Hepatocyte (in vitro differentiated cells): ENCODE data around the gene ZNF326. TPM values are rescaled to one million over a fixed set of nuclear protein-coding genes. Genes with fewer than 3 reads are reported as not detected.

Experiments used
- DNase-seq: peaks from one replicate; pipeline ENCODE4 v3.0.0-alpha.2; 2016; ENCODE audit warnings: low spot score
- H2AFZ ChIP-seq: fragments of 200-600 bp; sonication (generic); 2 replicates; pipeline ENCODE4 v1.6.0; 2016; ENCODE audit warnings: antibody characterized with exemption, mild to moderate bottlenecking
- H3K27ac ChIP-seq: fragments of 200-600 bp; sonication (generic); 2 replicates; pipeline ENCODE4 v1.5.1; 2016; ENCODE audit warnings: mild to moderate bottlenecking
- H3K27me3 ChIP-seq: fragments of 200-600 bp; sonication (generic); 2 replicates; pipeline ENCODE4 v1.6.1; 2016
- H3K36me3 ChIP-seq: fragments of 200-600 bp; sonication (generic); replicated peaks from 2 replicates; pipeline ENCODE4 v1.5.1; 2016; ENCODE audit warnings: low read depth; ENCODE audit not compliant: insufficient read depth
- H3K4me1 ChIP-seq: fragments of 200-600 bp; sonication (generic); 2 replicates; pipeline ENCODE4 v1.5.1; 2016; ENCODE audit warnings: mild to moderate bottlenecking, moderate library complexity; ENCODE audit not compliant: insufficient read depth
- H3K4me2 ChIP-seq: fragments of 200-600 bp; sonication (generic); 2 replicates; pipeline ENCODE4 v1.6.0; 2016
- H3K4me3 ChIP-seq: fragments of 200-600 bp; sonication (generic); 2 replicates; pipeline ENCODE4 v1.5.1; 2016; ENCODE audit warnings: mild to moderate bottlenecking
- H3K79me2 ChIP-seq: fragments of 200-600 bp; sonication (generic); 2 replicates; pipeline ENCODE4 v1.6.0; 2017; ENCODE audit warnings: mild to moderate bottlenecking
- H3K9me2 ChIP-seq: fragments of 200-600 bp; sonication (generic); replicated peaks from 2 replicates; pipeline ENCODE4 v1.6.0; 2017; ENCODE audit warnings: mild to moderate bottlenecking; ENCODE audit not compliant: insufficient read depth
- H3K9me3 ChIP-seq: fragments of 200-600 bp; sonication (generic); 2 replicates; pipeline ENCODE4 v1.5.1; 2016; ENCODE audit warnings: low read depth, mild to moderate bottlenecking
- H4K20me1 ChIP-seq: fragments of 200-600 bp; sonication (generic); 2 replicates; pipeline ENCODE4 v1.6.0; 2016; ENCODE audit warnings: mild to moderate bottlenecking; ENCODE audit not compliant: insufficient read depth, poor library complexity, severe bottlenecking
- EZH2 ChIP-seq: fragments of 200-600 bp; sonication (generic); IDR thresholded peaks from 2 replicates; pipeline ENCODE4 v1.6.1; 2016; ENCODE audit warnings: antibody characterized with exemption, mild to moderate bottlenecking, borderline replicate concordance
- EZH2phosphoT487 ChIP-seq: fragments of 200-600 bp; sonication (generic); IDR thresholded peaks from one replicate; pipeline ENCODE4 v1.6.1; 2018; ENCODE audit warnings: antibody characterized with exemption, mild to moderate bottlenecking, low read depth, moderate library complexity; ENCODE audit not compliant: unreplicated experiment, severe bottlenecking
- WGBS: methylation state at CpG from one replicate; pipeline ENCODE4 v1.1.6; 2016; ENCODE audit warnings: low lambda C conversion rate; ENCODE audit errors: missing lambda C conversion rate; 5-methylcytosine and 5-hydroxymethylcytosine counted together
- polyA plus RNA-seq: library from polyadenylated mRNA; unstranded; fragments of >200 nt; fragmentation: Nextera tagmentation; extraction: Ambion mirVana; gene quantifications from 2 replicates; pipeline ENCODE4 v1.2.1, GENCODE V29; 2016
- total RNA-seq: library from RNA; depleted of rRNA; stranded (reverse); fragments of >200 nt; gene quantifications from 2 replicates; pipeline ENCODE4 v1.2.3, GENCODE V29; 2014
- TF ChIP-seq, protein P1 (sequence below): fragments of 200-600 bp; sonication (generic); IDR thresholded peaks from 2 replicates; pipeline ENCODE4 v1.5.1; 2016; ENCODE audit warnings: antibody characterized with exemption, mild to moderate bottlenecking; ENCODE audit not compliant: poor library complexity

ZNF326 gene
- total and polyA plus RNA-seq, 2 experiments from 2014 or later: 16.1 to 25.7 TPM

DNA sequence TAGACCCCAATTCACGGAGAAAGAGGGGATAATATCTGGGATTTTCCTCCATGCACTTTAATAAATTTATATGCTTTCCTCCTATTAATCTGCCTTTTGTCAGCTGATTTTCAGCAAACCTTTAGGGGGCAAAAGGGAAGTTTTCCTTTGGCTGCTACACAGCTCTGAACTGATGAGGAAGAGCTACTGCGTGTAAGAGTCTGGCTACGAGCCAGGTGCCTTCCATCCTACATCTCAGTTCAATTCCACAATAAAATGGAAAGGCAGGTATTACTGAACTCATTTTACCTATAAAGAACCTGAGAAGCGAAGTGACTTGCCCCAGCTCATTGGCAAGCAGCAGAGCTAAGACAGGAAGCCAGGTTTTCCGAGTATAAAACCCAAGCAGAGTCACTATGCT is 28.3 kb upstream of the ZNF326 start:
- no peak for TF ChIP-seq EZH2
- TF ChIP-seq EZH2phosphoT487: no peak
- TF ChIP-seq, protein P1, sequence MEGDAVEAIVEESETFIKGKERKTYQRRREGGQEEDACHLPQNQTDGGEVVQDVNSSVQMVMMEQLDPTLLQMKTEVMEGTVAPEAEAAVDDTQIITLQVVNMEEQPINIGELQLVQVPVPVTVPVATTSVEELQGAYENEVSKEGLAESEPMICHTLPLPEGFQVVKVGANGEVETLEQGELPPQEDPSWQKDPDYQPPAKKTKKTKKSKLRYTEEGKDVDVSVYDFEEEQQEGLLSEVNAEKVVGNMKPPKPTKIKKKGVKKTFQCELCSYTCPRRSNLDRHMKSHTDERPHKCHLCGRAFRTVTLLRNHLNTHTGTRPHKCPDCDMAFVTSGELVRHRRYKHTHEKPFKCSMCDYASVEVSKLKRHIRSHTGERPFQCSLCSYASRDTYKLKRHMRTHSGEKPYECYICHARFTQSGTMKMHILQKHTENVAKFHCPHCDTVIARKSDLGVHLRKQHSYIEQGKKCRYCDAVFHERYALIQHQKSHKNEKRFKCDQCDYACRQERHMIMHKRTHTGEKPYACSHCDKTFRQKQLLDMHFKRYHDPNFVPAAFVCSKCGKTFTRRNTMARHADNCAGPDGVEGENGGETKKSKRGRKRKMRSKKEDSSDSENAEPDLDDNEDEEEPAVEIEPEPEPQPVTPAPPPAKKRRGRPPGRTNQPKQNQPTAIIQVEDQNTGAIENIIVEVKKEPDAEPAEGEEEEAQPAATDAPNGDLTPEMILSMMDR: no peak
- no peaks in the 10 kb centered on the region for H3K36me3 ChIP-seq
- no peaks in the 10 kb centered on the region for H3K4me1 ChIP-seq
- no peaks in the 10 kb centered on the region for H3K9me3 ChIP-seq
- no peaks in the 10 kb centered on the region for H3K79me2 ChIP-seq
- no peak for DNase-seq
- no peak overlapping the region for H3K4me3 ChIP-seq
- H3K4me2 ChIP-seq: no peak overlapping the region
- WGBS: 83% methylated on average over 5 of the region's 5 CpGs
- H3K9me2 ChIP-seq: no peaks in the 10 kb centered on the region
- H3K27me3 ChIP-seq: no peaks in the 10 kb centered on the region
- H4K20me1 ChIP-seq: no peaks in the 10 kb centered on the region
- no peak overlapping the region for H2AFZ ChIP-seq
- no peak overlapping the region for H3K27ac ChIP-seq

DNA sequence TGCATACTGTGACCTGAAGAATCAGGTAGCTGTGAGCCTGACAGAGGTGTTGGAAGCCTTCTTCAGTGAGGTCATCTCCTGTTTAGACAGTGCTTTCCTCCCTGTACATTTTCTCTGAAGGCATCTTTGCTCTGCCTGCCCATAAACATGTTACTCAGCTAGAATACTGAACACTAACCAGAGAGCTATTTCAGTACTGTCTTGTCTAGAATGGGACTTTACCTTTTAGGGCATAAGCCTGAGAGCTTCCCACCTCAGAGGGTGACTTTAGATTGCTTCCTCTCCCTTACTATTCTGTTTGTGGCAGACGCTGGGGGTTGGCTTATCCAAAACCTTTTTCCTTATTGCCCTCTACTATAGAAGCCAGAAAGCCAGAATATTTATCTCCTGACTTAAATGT is 23.3 kb upstream of the ZNF326 start:
- no peak overlapping the region for H2AFZ ChIP-seq
- H3K27me3 ChIP-seq: no peaks in the 10 kb centered on the region
- no peak overlapping the region for H3K27ac ChIP-seq

DNA sequence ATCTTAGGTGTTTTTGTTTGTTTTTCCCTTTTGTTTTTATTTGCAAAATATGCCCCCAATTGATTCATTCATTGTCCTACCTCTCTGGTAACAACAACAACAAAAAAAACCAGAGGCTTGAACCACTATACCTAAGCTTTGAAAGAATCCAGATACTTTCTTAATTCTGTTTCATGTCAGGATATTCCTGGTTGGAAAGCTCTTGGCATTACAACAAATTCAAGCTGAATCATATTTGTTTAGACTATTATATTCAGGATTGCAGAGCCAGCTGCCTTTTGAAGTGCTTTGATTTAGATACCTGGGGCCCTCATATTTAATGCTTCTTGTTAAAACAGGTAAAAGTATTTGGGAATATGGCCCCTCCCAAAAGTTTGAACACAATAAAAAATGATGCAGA is 22.9 kb upstream of the ZNF326 start:
- H3K4me3 ChIP-seq: no peak overlapping the region
- H3K4me1 ChIP-seq: no peaks in the 10 kb centered on the region
- TF ChIP-seq EZH2phosphoT487: no peak
- TF ChIP-seq, protein P1: no peak
- TF ChIP-seq EZH2: no peak
- no peak for DNase-seq
- H3K27me3 ChIP-seq: no peaks in the 10 kb centered on the region
- H3K27ac ChIP-seq: no peak overlapping the region
- no peaks in the 10 kb centered on the region for H3K36me3 ChIP-seq
- no peaks in the 10 kb centered on the region for H4K20me1 ChIP-seq
- no peaks in the 10 kb centered on the region for H3K9me2 ChIP-seq
- no peak overlapping the region for H3K4me2 ChIP-seq
- no peaks in the 10 kb centered on the region for H3K9me3 ChIP-seq
- H2AFZ ChIP-seq: no peak overlapping the region
- no peaks in the 10 kb centered on the region for H3K79me2 ChIP-seq

More for the DNA sequence above, 23.3 kb upstream of the ZNF326 start:
- H3K36me3 ChIP-seq: no peaks in the 10 kb centered on the region
- 61% methylated on average over 1 of the region's 1 CpG for WGBS
- no peaks in the 10 kb centered on the region for H3K79me2 ChIP-seq
- TF ChIP-seq, protein P1: no peak
- TF ChIP-seq EZH2phosphoT487 (no peak), EZH2 (no peak)
- no peaks in the 10 kb centered on the region for H3K4me1 ChIP-seq
- no peak for DNase-seq
- no peaks in the 10 kb centered on the region for H3K9me2 ChIP-seq
- H4K20me1 ChIP-seq: no peaks in the 10 kb centered on the region
- no peak overlapping the region for H3K4me2 ChIP-seq
- H3K9me3 ChIP-seq: no peaks in the 10 kb centered on the region
- no peak overlapping the region for H3K4me3 ChIP-seq

DNA sequence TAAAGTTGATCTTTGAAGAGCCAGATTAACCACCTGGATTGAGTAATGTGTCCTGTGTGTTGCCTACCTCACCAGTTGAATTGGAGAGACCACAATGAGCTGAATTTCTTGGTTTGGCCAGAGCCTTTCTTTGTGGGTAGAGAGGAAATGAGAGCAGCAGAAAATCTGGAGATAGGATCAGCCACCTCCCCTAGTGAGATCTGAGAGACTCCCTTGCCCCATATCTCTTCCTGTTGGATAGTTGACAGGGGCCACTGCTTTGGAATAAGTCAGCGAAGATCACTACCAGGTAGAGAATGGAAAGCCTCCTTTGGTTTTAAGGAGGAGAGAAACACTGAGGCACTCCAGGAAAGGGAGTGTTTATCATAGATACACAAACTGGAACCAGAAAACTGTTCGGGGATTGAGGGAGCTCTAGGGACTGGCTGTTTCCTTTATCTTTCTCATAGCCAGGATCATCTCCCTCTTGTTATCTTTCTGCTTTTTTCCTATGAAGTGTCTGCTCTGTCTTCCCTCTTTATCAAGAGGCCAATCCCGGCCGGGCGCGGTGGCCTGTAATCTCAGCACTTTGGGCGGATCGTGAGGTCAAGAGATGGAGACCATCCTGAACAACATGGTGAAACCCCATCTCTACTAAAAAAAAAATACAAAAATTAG is 21.3 kb upstream of the ZNF326 start:
- H2AFZ ChIP-seq: no peak overlapping the region
- TF ChIP-seq, protein P1: no peak
- no peak for TF ChIP-seq EZH2
- TF ChIP-seq EZH2phosphoT487: no peak
- no peaks in the 10 kb centered on the region for H3K27me3 ChIP-seq
- H3K4me3 ChIP-seq: no peak overlapping the region
- no peak overlapping the region for H3K27ac ChIP-seq
- no peaks in the 10 kb centered on the region for H3K4me1 ChIP-seq
- no peaks in the 10 kb centered on the region for H3K9me3 ChIP-seq
- H3K4me2 ChIP-seq: no peak overlapping the region
- WGBS: 70% methylated on average over 8 of the region's 8 CpGs
- no peaks in the 10 kb centered on the region for H4K20me1 ChIP-seq
- DNase-seq: no peak
- H3K36me3 ChIP-seq: no peaks in the 10 kb centered on the region
- no peaks in the 10 kb centered on the region for H3K9me2 ChIP-seq
- H3K79me2 ChIP-seq: no peaks in the 10 kb centered on the region
